Measurements from ENCODE around the gene ZDHHC11B.
"Not testable (repeated sequence)": the region's sequence is repeated elsewhere in the genome, so short reads cannot be mapped to it uniquely, and the experiment has no call there.

Gene ZDHHC11B

GRCh38 chr5:683551-684481, 100.7 kb downstream of the ZDHHC11B start:
- no peak for DNase-seq

GRCh38 chr5:682651-683358, 101.7 kb downstream of the ZDHHC11B start:
- not testable (repeated sequence) for DNase-seq

GRCh38 chr5:682216-682615, 102.3 kb downstream of the ZDHHC11B start:
- DNase-seq = not testable (repeated sequence)

GRCh38 chr5:681317-682191, 103.0 kb downstream of the ZDHHC11B start:
- DNase-seq = not testable (repeated sequence)

- DNase-seq = not testable (repeated sequence)
Measured at GRCh38 chr5:680836-681235, 103.7 kb downstream of the ZDHHC11B start.

GRCh38 chr5:680118-680795, 104.3 kb downstream of the ZDHHC11B start:
- DNase-seq = not testable (repeated sequence)

GRCh38 chr5:679166-679895, 105.2 kb downstream of the ZDHHC11B start:
- DNase-seq = not testable (repeated sequence)

- not testable (repeated sequence) for DNase-seq
Measured at GRCh38 chr5:678521-678920, 106.0 kb downstream of the ZDHHC11B start.

- no peak for DNase-seq
Measured at GRCh38 chr5:677131-678101, 107.1 kb downstream of the ZDHHC11B start.

GRCh38 chr5:676699-677076, 107.8 kb downstream of the ZDHHC11B start:
- no peak for DNase-seq

- no peak for DNase-seq
Measured at GRCh38 chr5:675871-676698, 108.4 kb downstream of the ZDHHC11B start.

- DNase-seq = no peak
Measured at GRCh38 chr5:675111-675870, 109.2 kb downstream of the ZDHHC11B start.

- no peak for DNase-seq
Measured at GRCh38 chr5:674630-675011, 109.9 kb downstream of the ZDHHC11B start.

GRCh38 chr5:673831-674629, 110.5 kb downstream of the ZDHHC11B start:
- no peak for DNase-seq

GRCh38 chr5:673161-673830, 111.2 kb downstream of the ZDHHC11B start:
- no peak for DNase-seq

- peak; percentile 63 to 64 for DNase-seq
Measured at GRCh38 chr5:672329-673160, 112.0 kb downstream of the ZDHHC11B start.

Data from activated CD4-positive, alpha-beta T cell treated with anti-CD3 and anti-CD28 coated beads, Interleukin-2, amount 50 U/mL, for 4 hours (primary cell).